Measurements from ENCODE around the gene ACSM3. TPM values are rescaled to one million over a fixed set of nuclear protein-coding genes. Genes with fewer than 3 reads are reported as not detected.

The ACSM3 gene
- total and polyA plus RNA-seq, 9 of the 15 experiments (the other 6 are each of a cell fraction or from before 2014, with no cell fraction given): 112 to 420 (median 182) TPM

- TF ChIP-seq TFE3 (CRISPR knock-in tag; IDR thresholded peaks at IDR 0.05): no peak
- TF ChIP-seq NKRF (IDR thresholded peaks at IDR 0.05; ENCODE audit: borderline replicate concordance): peak; percentile 91; the same call in 1 of the 2 replicates
- no peak for TF ChIP-seq CREBBP (IDR thresholded peaks at IDR 0.05; ENCODE audit: low read depth, low read length)
- TF ChIP-seq SMAD4 (CRISPR knock-in tag; conservative IDR thresholded peaks at IDR 0.05): peak; percentile 74
- TF ChIP-seq ZNF436 (CRISPR knock-in tag; IDR thresholded peaks at IDR 0.05): no peak
- TF ChIP-seq RBBP5 (IDR thresholded peaks at IDR 0.05; ENCODE audit: borderline replicate concordance, insufficient read depth, low read length, poor library complexity, severe bottlenecking): peak; percentile 97
- TF ChIP-seq XRCC4 (IDR thresholded peaks at IDR 0.05; ENCODE audit: extremely low read depth, insufficient read depth, insufficient read length): no peak
- 0 out of 2 replicates have a peak, but pooled peaks have one; percentile 15 for TF ChIP-seq CREB3 (tag; conservative IDR thresholded peaks at IDR 0.05; ENCODE audit: low read depth)
- no peak for TF ChIP-seq MEF2D (tag; conservative IDR thresholded peaks at IDR 0.05; ENCODE audit: low read depth)
- TF ChIP-seq NCOA2 (IDR thresholded peaks at IDR 0.05; ENCODE audit: partially characterized antibody in 2 of 2): no peak
- TF ChIP-seq CXXC5 (CRISPR knock-in tag; IDR thresholded peaks at IDR 0.05): peak; percentile 84
- TF ChIP-seq RBM14 (IDR thresholded peaks at IDR 0.05; ENCODE audit: borderline replicate concordance, insufficient read depth, low read depth, low read length): no peak
- TF ChIP-seq ZNF316 (IDR thresholded peaks at IDR 0.05): no peak
- TF ChIP-seq IFI16 (CRISPR knock-in tag; IDR thresholded peaks at IDR 0.05): no peak
- no peak for TF ChIP-seq ILK (tag; IDR thresholded peaks at IDR 0.05; ENCODE audit: borderline replicate concordance, low read depth)
- TF ChIP-seq HNRNPL (IDR thresholded peaks at IDR 0.05; ENCODE audit: low read depth, low read length): no peak
- TF ChIP-seq CHAMP1 (IDR thresholded peaks at IDR 0.05): peak; percentile 80
Measured at GRCh38 chr16:20806168-20807050, 42.6 kb downstream of the ACSM3 start, which contains the start of the genes ERI2 and REXO5 (continued).

Measured in K562 (cell line).